GM06990 (cell line): Measurements from ENCODE around the gene ZNF516.

ENCODE experiments used
- DNase-seq: peaks from one replicate; pipeline ENCODE4 v3.0.0-alpha.2; 2011; ENCODE audit not compliant: insufficient read length; ENCODE audit errors: extremely low read depth
- H3K27me3 ChIP-seq: replicated peaks from 2 replicates; pipeline ENCODE4 v1.6.0; 2011; ENCODE audit warnings: low read length; ENCODE audit not compliant: control insufficient read depth, insufficient read depth
- H3K36me3 ChIP-seq: 2 replicates; pipeline ENCODE4 v1.5.1; 2011; ENCODE audit warnings: low read length; ENCODE audit not compliant: control insufficient read depth, insufficient read depth
- H3K4me3 ChIP-seq: replicated peaks from 2 replicates; pipeline ENCODE4 v1.5.1; 2011; ENCODE audit warnings: low read depth, mild to moderate bottlenecking, control low read depth, low read length
- TF ChIP-seq, protein P1 (sequence below): IDR thresholded peaks from 2 replicates; pipeline ENCODE4 v1.5.1; 2011; ENCODE audit warnings: low read length, control low read depth, mild to moderate bottlenecking, inconsistent platforms; ENCODE audit not compliant: insufficient read depth, poor library complexity, severe bottlenecking

The ZNF516 gene

GRCh38 chr18:76499637-76500340 is 4.7 kb upstream of the ZNF516 start:
- no peak overlapping the region for H3K4me3 ChIP-seq
- no peaks in the 10 kb centered on the region for H3K27me3 ChIP-seq
- TF ChIP-seq, protein P1, sequence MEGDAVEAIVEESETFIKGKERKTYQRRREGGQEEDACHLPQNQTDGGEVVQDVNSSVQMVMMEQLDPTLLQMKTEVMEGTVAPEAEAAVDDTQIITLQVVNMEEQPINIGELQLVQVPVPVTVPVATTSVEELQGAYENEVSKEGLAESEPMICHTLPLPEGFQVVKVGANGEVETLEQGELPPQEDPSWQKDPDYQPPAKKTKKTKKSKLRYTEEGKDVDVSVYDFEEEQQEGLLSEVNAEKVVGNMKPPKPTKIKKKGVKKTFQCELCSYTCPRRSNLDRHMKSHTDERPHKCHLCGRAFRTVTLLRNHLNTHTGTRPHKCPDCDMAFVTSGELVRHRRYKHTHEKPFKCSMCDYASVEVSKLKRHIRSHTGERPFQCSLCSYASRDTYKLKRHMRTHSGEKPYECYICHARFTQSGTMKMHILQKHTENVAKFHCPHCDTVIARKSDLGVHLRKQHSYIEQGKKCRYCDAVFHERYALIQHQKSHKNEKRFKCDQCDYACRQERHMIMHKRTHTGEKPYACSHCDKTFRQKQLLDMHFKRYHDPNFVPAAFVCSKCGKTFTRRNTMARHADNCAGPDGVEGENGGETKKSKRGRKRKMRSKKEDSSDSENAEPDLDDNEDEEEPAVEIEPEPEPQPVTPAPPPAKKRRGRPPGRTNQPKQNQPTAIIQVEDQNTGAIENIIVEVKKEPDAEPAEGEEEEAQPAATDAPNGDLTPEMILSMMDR: no peak
- H3K36me3 ChIP-seq: no peaks in the 10 kb centered on the region
- peak; percentile 71 for DNase-seq

GRCh38 chr18:76499021-76499420 is 4.0 kb upstream of the ZNF516 start:
- Histone ChIP-seq H3K36me3 (no peaks in the 10 kb centered on the region), H3K4me3 (no peak overlapping the region), H3K27me3 (no peaks in the 10 kb centered on the region)
- no peak for DNase-seq
- TF ChIP-seq, protein P1: no peak

- DNase-seq: no peak
- Histone ChIP-seq H3K36me3 (no peaks in the 10 kb centered on the region), H3K4me3 (no peak overlapping the region), H3K27me3 (no peaks in the 10 kb centered on the region)
- TF ChIP-seq, protein P1: no peak
Measured at GRCh38 chr18:76498064-76498463, 3.0 kb upstream of the ZNF516 start.

DNA sequence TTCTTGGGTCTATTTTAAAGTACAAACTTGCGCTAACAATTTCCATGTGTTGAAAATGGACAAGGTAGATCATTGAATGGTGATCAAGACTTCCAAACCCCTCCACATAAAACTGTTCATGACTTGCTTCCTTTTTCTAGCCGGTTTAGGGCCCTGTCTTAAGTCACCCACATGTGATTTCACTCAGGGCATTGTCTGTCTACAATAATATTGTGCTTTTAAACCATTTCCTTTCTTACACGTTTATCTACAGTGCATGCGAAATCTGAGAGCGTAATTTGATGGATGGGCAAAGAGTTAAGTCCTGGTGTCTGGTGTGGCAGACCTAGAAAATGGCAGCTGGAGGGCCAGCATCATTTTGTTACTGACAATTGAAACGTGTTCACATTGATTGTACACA is 2.0 kb upstream of the ZNF516 start:
- Histone ChIP-seq H3K27me3 (no peaks in the 10 kb centered on the region), H3K4me3 (no peak overlapping the region), H3K36me3 (no peaks in the 10 kb centered on the region)
- TF ChIP-seq, protein P1: no peak
- no peak for DNase-seq

DNA sequence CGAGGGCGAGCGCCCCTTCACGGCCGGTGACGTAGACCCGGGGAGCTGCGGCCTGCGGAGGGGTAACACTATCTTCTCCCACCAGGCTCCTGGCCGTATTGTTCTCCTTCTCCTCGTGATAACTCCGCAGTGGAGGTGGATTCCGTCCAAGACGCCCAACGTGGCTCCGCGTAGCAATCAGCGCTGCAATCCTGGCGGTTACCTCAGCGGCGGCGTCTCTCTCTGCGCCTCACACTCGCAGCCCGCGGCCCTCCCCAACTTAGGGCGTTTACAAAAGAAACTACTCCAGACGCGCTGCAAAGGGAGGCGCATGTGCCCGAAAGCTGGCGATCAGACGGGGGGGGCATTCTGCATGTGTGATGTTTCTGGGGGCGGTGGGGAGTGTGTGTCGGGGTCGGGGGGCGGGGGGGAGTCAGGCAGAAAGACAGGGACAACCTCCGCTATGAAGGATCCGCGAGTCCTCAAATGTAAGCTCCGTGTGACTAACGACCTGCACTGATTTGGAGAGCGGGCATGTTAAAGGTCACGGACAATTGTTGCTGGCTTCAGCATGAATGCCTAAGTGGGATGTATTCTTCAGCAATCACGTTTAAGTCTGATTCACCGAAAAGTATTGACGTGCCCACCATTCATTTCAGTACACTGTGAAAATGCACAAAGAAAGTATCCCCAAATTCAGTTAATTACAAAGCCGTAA is 1.3 kb upstream of the ZNF516 start:
- TF ChIP-seq, protein P1: no peak
- no peaks in the 10 kb centered on the region for H3K27me3 ChIP-seq
- DNase-seq: peak; percentile 61
- no peaks in the 10 kb centered on the region for H3K36me3 ChIP-seq
- peak overlapping the region; percentile 82 for H3K4me3 ChIP-seq
